ENCODE measurements around the gene ZAR1. TPM values are rescaled to one million over a fixed set of nuclear protein-coding genes. Genes with fewer than 3 reads are reported as not detected.

ZAR1 gene
- total and polyA plus RNA-seq, 9 of the 15 experiments (the other 6 are each of a cell fraction or from before 2014, with no cell fraction given): 0.07 to 0.84 (median 0.28) TPM; not detected in 1

DNA sequence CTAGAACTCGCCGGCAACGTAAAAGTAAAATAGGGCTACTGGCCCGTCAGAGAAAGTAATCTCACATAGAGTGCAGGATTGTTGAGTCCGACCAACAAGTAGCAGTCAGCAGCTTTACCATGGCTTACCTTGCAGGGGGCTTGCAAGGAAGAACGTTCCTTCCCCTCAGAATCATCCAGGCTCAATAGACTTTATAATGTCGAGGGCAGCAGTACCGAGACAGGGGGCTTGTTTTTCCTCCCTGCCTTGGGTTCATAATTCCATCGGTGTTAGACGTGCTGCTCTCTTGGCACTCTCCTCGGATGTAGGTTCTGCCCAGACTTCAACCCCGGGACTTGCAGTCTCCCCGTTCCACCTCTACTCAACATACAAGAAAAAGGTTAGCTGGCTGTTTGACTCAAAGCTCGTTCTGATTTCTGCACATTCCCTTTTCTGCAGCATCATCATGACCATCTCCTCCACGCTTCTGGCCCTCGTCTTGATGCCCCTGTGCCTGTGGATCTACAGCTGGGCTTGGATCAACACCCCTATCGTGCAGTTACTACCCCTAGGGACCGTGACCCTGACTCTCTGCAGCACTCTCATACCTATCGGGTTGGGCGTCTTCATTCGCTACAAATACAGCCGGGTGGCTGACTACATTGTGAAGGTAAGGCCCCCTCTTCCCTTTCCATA lies 5.4 kb upstream of the ZAR1 start:
- DNase-seq (ENCODE audit: extremely low read depth in 1 of 4, low spot score in 3 of 4): peak in 2 of 4 experiments; percentile 49
- 21% methylated on average over 22 of the region's 22 CpGs for WGBS (ENCODE audit: insufficient coverage, low coverage, missing lambda C conversion rate)
- Histone ChIP-seq H3K4me1 (replicated peaks in 1 of 2; ENCODE audit: control insufficient read depth in 2 of 2, insufficient read depth in 2 of 2, low read length in 2 of 2) (peaks cover 26 to 30% of the 10 kb centered on the region in 2 experiments), H3K79me2 (ENCODE audit: control insufficient read depth, insufficient read depth, low read length) (peaks cover 46% of the 10 kb centered on the region), H3K4me3 (peak overlapping the region; percentile 51), H4K20me1 (replicated peaks; ENCODE audit: control insufficient read depth, insufficient read depth, low read length) (no peaks in the 10 kb centered on the region), H2AFZ (ENCODE audit: low read depth, low read length) (peak overlapping the region; percentile 87), H3K36me3 (ENCODE audit: control insufficient read depth, insufficient read depth, low read length) (peaks cover 36% of the 10 kb centered on the region; the same call in 2 of the 3 replicates), H3K27ac (ENCODE audit: extremely low read depth, low read depth, low read length) (peak overlapping the region; percentile 77; the same call in 1 of the 3 replicates), H3K9ac (ENCODE audit: insufficient read depth in 1 of 2, low read depth in 2 of 2, low read length in 2 of 2) (peak overlapping the region; percentile 66 to 94), H3K9me3 (replicated peaks; ENCODE audit: control insufficient read depth, insufficient read depth, low read depth, low read length) (peaks cover 6% of the 10 kb centered on the region; the same call in 1 of the 2 replicates), H3K4me2 (ENCODE audit: insufficient read depth, low read length) (peak overlapping the region; percentile 78), H3K9me1 (ENCODE audit: control insufficient read depth, insufficient read depth, low read length) (no peaks in the 10 kb centered on the region), H3K27me3 (ENCODE audit: control insufficient read depth in 2 of 2, insufficient read depth in 2 of 2, low read length in 2 of 2) (no peaks in the 10 kb centered on the region)
- in situ Hi-C loops (cut with MboI) (no loop called here), intact Hi-C loops (cut with micrococcal nuclease) (loop anchor here (10.0 kb wide), 1 partner anchor 360 kb away; no protein-coding TSS in a partner anchor)
- ChIA-PET CTCF (ENCODE audit: low intra/inter-chr PET ratio) (interaction anchor here (0.6 kb wide), 1 partner anchor 143 kb away, joined by 3 read pairs; the partner anchor contains the start of gene SLAIN2), POLR2A (interaction anchor here (0.6 to 2.1 kb wide), 9 partner anchors 9 to 466 kb away, joined by 3 to 11 read pairs (median 3); no protein-coding TSS in a partner anchor)
- ATAC-seq: peak; percentile 54
- peak; percentile 55 for FAIRE-seq
- no TSS peak for BruUV-seq (replicated peaks)
- TF ChIP-seq TRIM28 (IDR thresholded peaks at IDR 0.05) (no peak), MAFK (IDR thresholded peaks at IDR 0.05; ENCODE audit: low read length) (peak; percentile 50), RCOR1 (IDR thresholded peaks at IDR 0.05; ENCODE audit: borderline replicate concordance in 1 of 2, low read depth in 2 of 2, low read length in 2 of 2) (0 out of 4 replicates have a peak, but pooled peaks of 1 of the 2 experiments have one; percentile 31), FOXM1 (IDR thresholded peaks at IDR 0.05; ENCODE audit: low read depth) (no peak), FOXM1 (CRISPR knock-in tag; IDR thresholded peaks at IDR 0.05; ENCODE audit: low read depth) (0 out of 2 replicates have a peak, but pooled peaks have one; percentile 12), PHF21A (IDR thresholded peaks at IDR 0.05; ENCODE audit: borderline replicate concordance, low read depth) (0 out of 2 replicates have a peak, but pooled peaks have one; percentile 17), ESRRB (CRISPR knock-in tag; IDR thresholded peaks at IDR 0.05; ENCODE audit: borderline replicate concordance) (no peak), IFI16 (CRISPR knock-in tag; IDR thresholded peaks at IDR 0.05) (no peak), RAD21 (CRISPR knock-in tag; conservative IDR thresholded peaks at IDR 0.05 in 1 of 2, IDR thresholded peaks at IDR 0.05 in 1 of 2) (no peak), ZNF41 (CRISPR knock-in tag; conservative IDR thresholded peaks at IDR 0.05) (no peak), KLF10 (CRISPR knock-in tag; IDR thresholded peaks at IDR 0.05) (no peak), TFAM (CRISPR knock-in tag; conservative IDR thresholded peaks at IDR 0.05) (no peak), RHOXF2B (CRISPR knock-in tag; conservative IDR thresholded peaks at IDR 0.05) (no peak), HDAC1 (IDR thresholded peaks at IDR 0.05) (no peak), FOXJ2 (tag; IDR thresholded peaks at IDR 0.05) (no peak), MBD2 (IDR thresholded peaks at IDR 0.05; ENCODE audit: borderline replicate concordance, low read depth) (no peak), MAFF (IDR thresholded peaks at IDR 0.05; ENCODE audit: low read length) (peak; percentile 37; the same call in 1 of the 2 replicates), SMARCE1 (IDR thresholded peaks at IDR 0.05) (no peak), C11orf30 (IDR thresholded peaks at IDR 0.05; ENCODE audit: low read depth) (peak; percentile 84), ILF3 (IDR thresholded peaks at IDR 0.05; ENCODE audit: borderline replicate concordance) (no peak)
- TF ChIP-seq, protein P1, sequence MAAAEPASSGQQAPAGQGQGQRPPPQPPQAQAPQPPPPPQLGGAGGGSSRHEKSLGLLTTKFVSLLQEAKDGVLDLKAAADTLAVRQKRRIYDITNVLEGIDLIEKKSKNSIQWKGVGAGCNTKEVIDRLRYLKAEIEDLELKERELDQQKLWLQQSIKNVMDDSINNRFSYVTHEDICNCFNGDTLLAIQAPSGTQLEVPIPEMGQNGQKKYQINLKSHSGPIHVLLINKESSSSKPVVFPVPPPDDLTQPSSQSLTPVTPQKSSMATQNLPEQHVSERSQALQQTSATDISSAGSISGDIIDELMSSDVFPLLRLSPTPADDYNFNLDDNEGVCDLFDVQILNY (CRISPR knock-in tag; IDR thresholded peaks at IDR 0.05): no peak
- TF ChIP-seq, protein P2, sequence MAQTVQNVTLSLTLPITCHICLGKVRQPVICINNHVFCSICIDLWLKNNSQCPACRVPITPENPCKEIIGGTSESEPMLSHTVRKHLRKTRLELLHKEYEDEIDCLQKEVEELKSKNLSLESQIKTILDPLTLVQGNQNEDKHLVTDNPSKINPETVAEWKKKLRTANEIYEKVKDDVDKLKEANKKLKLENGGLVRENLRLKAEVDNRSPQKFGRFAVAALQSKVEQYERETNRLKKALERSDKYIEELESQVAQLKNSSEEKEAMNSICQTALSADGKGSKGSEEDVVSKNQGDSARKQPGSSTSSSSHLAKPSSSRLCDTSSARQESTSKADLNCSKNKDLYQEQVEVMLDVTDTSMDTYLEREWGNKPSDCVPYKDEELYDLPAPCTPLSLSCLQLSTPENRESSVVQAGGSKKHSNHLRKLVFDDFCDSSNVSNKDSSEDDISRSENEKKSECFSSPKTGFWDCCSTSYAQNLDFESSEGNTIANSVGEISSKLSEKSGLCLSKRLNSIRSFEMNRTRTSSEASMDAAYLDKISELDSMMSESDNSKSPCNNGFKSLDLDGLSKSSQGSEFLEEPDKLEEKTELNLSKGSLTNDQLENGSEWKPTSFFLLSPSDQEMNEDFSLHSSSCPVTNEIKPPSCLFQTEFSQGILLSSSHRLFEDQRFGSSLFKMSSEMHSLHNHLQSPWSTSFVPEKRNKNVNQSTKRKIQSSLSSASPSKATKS (CRISPR knock-in tag; IDR thresholded peaks at IDR 0.05): no peak

Measured in K562 (cell line).